AG04449 (cell line): Measurements from ENCODE around the gene PAPSS1.

Experiments
- CTCF ChIA-PET: fragments of 350-600 bp; formaldehyde crosslinking; extraction: SDS; loops from one replicate; lab custom pipeline; 2021; ENCODE audit warnings: antibody characterized with exemption; lab: Yijun Ruan, JAX
- POLR2A ChIA-PET: fragments of 400-600, 350-600 bp; formaldehyde crosslinking; extraction: SDS; loops from one replicate; lab custom pipeline; 2020; ENCODE audit warnings: antibody characterized with exemption, inconsistent platforms; lab: Yijun Ruan, JAX
- DNase-seq: peaks from one replicate; pipeline ENCODE4 v3.0.0-alpha.2; 2010; ENCODE audit warnings: low read depth, low spot score
- H3K4me3 ChIP-seq: 2 replicates; pipeline ENCODE4 v1.5.1; 2011; ENCODE audit warnings: low read depth, mild to moderate bottlenecking, control low read depth, low read length
- TF ChIP-seq, protein P1 (sequence below): IDR thresholded peaks from one replicate; pipeline ENCODE4 v1.5.1; 2011; ENCODE audit warnings: mild to moderate bottlenecking, moderate library complexity, low read length, control low read depth, inconsistent platforms; ENCODE audit not compliant: insufficient read depth; ENCODE audit errors: missing control alignments

PAPSS1 gene

GRCh38 chr4:107710493-107711459, 9.3 kb downstream of the PAPSS1 start:
- POLR2A ChIA-PET = interaction anchor here (0.6 to 1.1 kb wide), 2 partner anchors 10 to 46 kb away, joined by 3 read pairs; partner anchors contain the start of gene PAPSS1
- CTCF ChIA-PET = no interaction called here
- DNase-seq = no peak
- H3K4me3 ChIP-seq = no peak overlapping the region
- TF ChIP-seq, protein P1, sequence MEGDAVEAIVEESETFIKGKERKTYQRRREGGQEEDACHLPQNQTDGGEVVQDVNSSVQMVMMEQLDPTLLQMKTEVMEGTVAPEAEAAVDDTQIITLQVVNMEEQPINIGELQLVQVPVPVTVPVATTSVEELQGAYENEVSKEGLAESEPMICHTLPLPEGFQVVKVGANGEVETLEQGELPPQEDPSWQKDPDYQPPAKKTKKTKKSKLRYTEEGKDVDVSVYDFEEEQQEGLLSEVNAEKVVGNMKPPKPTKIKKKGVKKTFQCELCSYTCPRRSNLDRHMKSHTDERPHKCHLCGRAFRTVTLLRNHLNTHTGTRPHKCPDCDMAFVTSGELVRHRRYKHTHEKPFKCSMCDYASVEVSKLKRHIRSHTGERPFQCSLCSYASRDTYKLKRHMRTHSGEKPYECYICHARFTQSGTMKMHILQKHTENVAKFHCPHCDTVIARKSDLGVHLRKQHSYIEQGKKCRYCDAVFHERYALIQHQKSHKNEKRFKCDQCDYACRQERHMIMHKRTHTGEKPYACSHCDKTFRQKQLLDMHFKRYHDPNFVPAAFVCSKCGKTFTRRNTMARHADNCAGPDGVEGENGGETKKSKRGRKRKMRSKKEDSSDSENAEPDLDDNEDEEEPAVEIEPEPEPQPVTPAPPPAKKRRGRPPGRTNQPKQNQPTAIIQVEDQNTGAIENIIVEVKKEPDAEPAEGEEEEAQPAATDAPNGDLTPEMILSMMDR = no peak

GRCh38 chr4:107709916-107710315, 10.1 kb downstream of the PAPSS1 start:
- TF ChIP-seq, protein P1 = no peak
- ChIA-PET CTCF (no interaction called here), POLR2A (interaction anchor here (0.6 to 1.1 kb wide), 2 partner anchors 10 to 45 kb away, joined by 3 read pairs; partner anchors contain the start of gene PAPSS1)
- DNase-seq = no peak
- no peak overlapping the region for H3K4me3 ChIP-seq

DNA sequence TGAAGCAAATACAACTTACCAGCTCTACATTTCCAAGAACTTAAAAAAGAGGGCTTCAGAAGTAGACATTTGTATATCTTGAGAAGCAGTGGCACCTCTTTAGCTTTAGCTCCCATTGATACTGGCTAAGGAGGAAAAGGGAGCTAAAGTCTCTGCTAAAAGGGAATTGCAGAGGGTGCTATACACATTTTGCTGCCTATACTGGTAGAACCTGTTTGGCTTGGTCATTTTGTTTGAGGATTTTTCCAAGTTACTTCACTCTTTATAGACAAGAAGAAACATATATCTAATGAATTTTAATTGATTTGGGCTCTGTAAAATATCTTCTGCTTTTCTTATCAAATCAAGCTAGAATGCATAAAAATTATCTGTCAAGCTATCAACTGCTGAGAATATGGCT, 11.8 kb downstream of the PAPSS1 start:
- no peak for DNase-seq
- POLR2A ChIA-PET = no interaction called here
- TF ChIP-seq, protein P1 = no peak
- CTCF ChIA-PET = interaction anchor here (1.0 to 2.3 kb wide), 2 partner anchors 12 to 28 kb away, joined by 5 to 13 read pairs; partner anchors contain the start of gene PAPSS1
- H3K4me3 ChIP-seq = no peak overlapping the region

- DNase-seq = no peak
- H3K4me3 ChIP-seq = no peak overlapping the region
- CTCF ChIA-PET = interaction anchor here (1.7 kb wide), 1 partner anchor 12 kb away, joined by 4 read pairs; no protein-coding TSS in a partner anchor
- POLR2A ChIA-PET = no interaction called here
- TF ChIP-seq, protein P1 = no peak
Measured at GRCh38 chr4:107705742-107706556, 14.1 kb downstream of the PAPSS1 start.

GRCh38 chr4:107701565-107701964, 18.5 kb downstream of the PAPSS1 start:
- ChIA-PET CTCF (interaction anchor here (0.9 kb wide), 1 partner anchor 9 kb away, joined by 3 read pairs; no protein-coding TSS in a partner anchor), POLR2A (no interaction called here)
- H3K4me3 ChIP-seq = no peak overlapping the region
- no peak for DNase-seq
- TF ChIP-seq, protein P1 = no peak
